HepG2 (cell line): ENCODE measurements around the gene DDAH2. TPM values are rescaled to one million over a fixed set of nuclear protein-coding genes. Genes with fewer than 3 reads are reported as not detected.
A peak's percentile ranks its signal among the peaks of the same experiment; 100 is the strongest.

ENCODE experiments used
- ERF ChIP-seq: IDR thresholded peaks from 2 replicates; pipeline ENCODE4 v1.6.1; 2018; ENCODE audit warnings: missing biosample characterization, missing genetic modification reagents
- ISX ChIP-seq: sonication (generic); formaldehyde crosslinking; conservative IDR thresholded peaks from 2 replicates; pipeline ENCODE4 v1.5.0; 2020; ENCODE audit warnings: missing genetic modification reagents
- JUNB ChIP-seq: sonication (generic); formaldehyde crosslinking; IDR thresholded peaks from 2 replicates; pipeline ENCODE4 v1.8.0; 2022; ENCODE audit warnings: missing genetic modification reagents, mild to moderate bottlenecking, borderline replicate concordance
- KDM5A ChIP-seq: fragments of 200-600 bp; sonication (generic); IDR thresholded peaks from 2 replicates; pipeline ENCODE4 v1.7.0; 2018; ENCODE audit warnings: antibody characterized with exemption, mild to moderate bottlenecking, low read length, borderline replicate concordance
- PLRG1 ChIP-seq: fragments of 450-650 bp; conservative IDR thresholded peaks from 2 replicates; pipeline ENCODE4 v1.6.1; 2016
- ZBTB39 ChIP-seq: sonication (generic); formaldehyde crosslinking; IDR thresholded peaks from 2 replicates; pipeline ENCODE4 v1.5.0; 2020; ENCODE audit warnings: missing genetic modification reagents
- ZFP36L1 ChIP-seq: sonication (generic); formaldehyde crosslinking; IDR thresholded peaks from 2 replicates; pipeline ENCODE4 v1.8.0; 2022; ENCODE audit warnings: mild to moderate bottlenecking, missing genetic modification reagents, moderate library complexity
- ZNF12 ChIP-seq: sonication (generic); formaldehyde crosslinking; IDR thresholded peaks from 2 replicates; pipeline ENCODE4 v1.5.0; 2020; ENCODE audit warnings: missing genetic modification reagents
- ZNF207 ChIP-seq: fragments of 450-650 bp; IDR thresholded peaks from 2 replicates; pipeline ENCODE4 v1.6.1; 2016; ENCODE audit warnings: antibody characterized with exemption, borderline replicate concordance
- ZNF30 ChIP-seq: sonication (generic); formaldehyde crosslinking; IDR thresholded peaks from 2 replicates; pipeline ENCODE4 v1.5.0; 2020; ENCODE audit warnings: mild to moderate bottlenecking, missing genetic modification reagents
- polyA plus RNA-seq, 8 experiments: library from polyadenylated mRNA; depleted of rRNA in 3 of 8; stranded (reverse) in 7 of 8; unstranded in 1 of 8; fragments of >200 nt; fragmentation: Illumina TruSeq in 4 of 8; extraction: Trizol in 4 of 8; gene quantifications; 2 replicates each; pipeline versions ENCODE4 v1.2.1 to v1.2.3, GENCODE V29; 2011 to 2016; ENCODE audit warnings: low read depth in 4 of 8, missing spikeins in 1 of 8, mixed read lengths in 1 of 8; ENCODE audit not compliant: insufficient read depth in 1 of 8
- total RNA-seq, 5 experiments: library from RNA; depleted of rRNA; stranded (reverse); fragments of >200 nt; fragmentation: Illumina TruSeq; extraction: Trizol; gene quantifications; 2 replicates each; pipeline ENCODE4 v1.2.3, GENCODE V29; 2016; ENCODE audit warnings: low read depth in 1 of 5
- TF ChIP-seq, protein P1 (sequence below), 2 experiments: IDR thresholded peaks; 2 replicates each; pipeline ENCODE4 v1.6.1; 2011 to 2012; ENCODE audit warnings: low read length in 2 of 2, borderline replicate concordance in 1 of 2, low read depth in 1 of 2, mild to moderate bottlenecking in 1 of 2, moderate library complexity in 1 of 2
- TF ChIP-seq, protein P2 (sequence below): sonication (generic); formaldehyde crosslinking; IDR thresholded peaks from 2 replicates; pipeline ENCODE4 v1.5.0; 2020; ENCODE audit warnings: missing genetic modification reagents, mild to moderate bottlenecking, borderline replicate concordance

The DDAH2 gene
- total and polyA plus RNA-seq, 2 of the 13 experiments (the other 11 are each of a cell fraction or from before 2014, with no cell fraction given): 16.4 to 21.1 TPM

- no peak for TF ChIP-seq ZNF30 (CRISPR knock-in tag)
- TF ChIP-seq, protein P1, sequence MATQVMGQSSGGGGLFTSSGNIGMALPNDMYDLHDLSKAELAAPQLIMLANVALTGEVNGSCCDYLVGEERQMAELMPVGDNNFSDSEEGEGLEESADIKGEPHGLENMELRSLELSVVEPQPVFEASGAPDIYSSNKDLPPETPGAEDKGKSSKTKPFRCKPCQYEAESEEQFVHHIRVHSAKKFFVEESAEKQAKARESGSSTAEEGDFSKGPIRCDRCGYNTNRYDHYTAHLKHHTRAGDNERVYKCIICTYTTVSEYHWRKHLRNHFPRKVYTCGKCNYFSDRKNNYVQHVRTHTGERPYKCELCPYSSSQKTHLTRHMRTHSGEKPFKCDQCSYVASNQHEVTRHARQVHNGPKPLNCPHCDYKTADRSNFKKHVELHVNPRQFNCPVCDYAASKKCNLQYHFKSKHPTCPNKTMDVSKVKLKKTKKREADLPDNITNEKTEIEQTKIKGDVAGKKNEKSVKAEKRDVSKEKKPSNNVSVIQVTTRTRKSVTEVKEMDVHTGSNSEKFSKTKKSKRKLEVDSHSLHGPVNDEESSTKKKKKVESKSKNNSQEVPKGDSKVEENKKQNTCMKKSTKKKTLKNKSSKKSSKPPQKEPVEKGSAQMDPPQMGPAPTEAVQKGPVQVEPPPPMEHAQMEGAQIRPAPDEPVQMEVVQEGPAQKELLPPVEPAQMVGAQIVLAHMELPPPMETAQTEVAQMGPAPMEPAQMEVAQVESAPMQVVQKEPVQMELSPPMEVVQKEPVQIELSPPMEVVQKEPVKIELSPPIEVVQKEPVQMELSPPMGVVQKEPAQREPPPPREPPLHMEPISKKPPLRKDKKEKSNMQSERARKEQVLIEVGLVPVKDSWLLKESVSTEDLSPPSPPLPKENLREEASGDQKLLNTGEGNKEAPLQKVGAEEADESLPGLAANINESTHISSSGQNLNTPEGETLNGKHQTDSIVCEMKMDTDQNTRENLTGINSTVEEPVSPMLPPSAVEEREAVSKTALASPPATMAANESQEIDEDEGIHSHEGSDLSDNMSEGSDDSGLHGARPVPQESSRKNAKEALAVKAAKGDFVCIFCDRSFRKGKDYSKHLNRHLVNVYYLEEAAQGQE (IDR thresholded peaks at IDR 0.05; ENCODE audit: borderline replicate concordance in 1 of 2, low read depth in 1 of 2, low read length in 2 of 2): no peak
- no peak for TF ChIP-seq ZBTB39 (CRISPR knock-in tag)
- TF ChIP-seq, protein P2, sequence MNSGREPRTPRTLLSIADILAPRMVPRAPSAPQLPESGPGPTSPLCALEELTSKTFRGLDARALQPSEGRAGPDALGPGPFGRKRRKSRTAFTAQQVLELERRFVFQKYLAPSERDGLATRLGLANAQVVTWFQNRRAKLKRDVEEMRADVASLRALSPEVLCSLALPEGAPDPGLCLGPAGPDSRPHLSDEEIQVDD: no peak
- no peak for TF ChIP-seq ZNF207
- TF ChIP-seq ERF: peak; percentile 22; the same call in 1 of the 2 replicates
- no peak for TF ChIP-seq PLRG1
- no peak for TF ChIP-seq ISX
- no peak for TF ChIP-seq JUNB (CRISPR knock-in tag)
- no peak for TF ChIP-seq ZNF12 (CRISPR knock-in tag)
- TF ChIP-seq KDM5A: no peak
- peak; percentile 79; the same call in 1 of the 2 replicates for TF ChIP-seq ZFP36L1 (CRISPR knock-in tag)
These were observed 5.8 kb upstream of the DDAH2 start (continued) for GRCh38 chr6:31734821-31735406.
